Smooth muscle cell (in vitro differentiated cells): ENCODE data around the gene TIE1. TPM values are rescaled to one million over a fixed set of nuclear protein-coding genes. Genes with fewer than 3 reads are reported as not detected.

Experiments
- DNase-seq: peaks from one replicate; lab custom pipeline; 2025; ENCODE audit not compliant: unreplicated experiment; lab: John Stamatoyannopoulos, UW
- H2AFZ ChIP-seq: fragments of 200-600 bp; sonication (generic); 2 replicates; pipeline ENCODE4 v1.6.0; 2016; ENCODE audit warnings: antibody characterized with exemption, low read depth, mild to moderate bottlenecking
- H3F3A ChIP-seq: fragments of 200-600 bp; sonication (generic); 2 replicates; pipeline ENCODE4 v1.6.0; 2017; ENCODE audit warnings: antibody characterized with exemption, low read depth
- H3K27ac ChIP-seq: fragments of 200-600 bp; sonication (generic); 2 replicates; pipeline ENCODE4 v1.5.1; 2016; ENCODE audit warnings: low read depth, mild to moderate bottlenecking
- H3K27me3 ChIP-seq: fragments of 200-600 bp; sonication (generic); 2 replicates; pipeline ENCODE4 v1.6.1; 2016; ENCODE audit warnings: low read depth, mild to moderate bottlenecking
- H3K36me3 ChIP-seq: fragments of 200-600 bp; sonication (generic); 2 replicates; pipeline ENCODE4 v1.5.1; 2016; ENCODE audit warnings: low read depth
- H3K4me1 ChIP-seq: fragments of 200-600 bp; sonication (generic); 2 replicates; pipeline ENCODE4 v1.5.1; 2016; ENCODE audit warnings: low read depth
- H3K4me2 ChIP-seq: fragments of 200-600 bp; sonication (generic); 2 replicates; pipeline ENCODE4 v1.6.0; 2016; ENCODE audit warnings: mild to moderate bottlenecking
- H3K4me3 ChIP-seq: fragments of 200-600 bp; sonication (generic); 2 replicates; pipeline ENCODE4 v1.5.1; 2016; ENCODE audit warnings: mild to moderate bottlenecking
- H3K79me2 ChIP-seq: fragments of 200-600 bp; sonication (generic); 2 replicates; pipeline ENCODE4 v1.6.0; 2016; ENCODE audit warnings: low read depth, mild to moderate bottlenecking
- H3K9ac ChIP-seq: fragments of 200-600 bp; sonication (generic); 2 replicates; pipeline ENCODE4 v1.6.0; 2016; ENCODE audit warnings: low read depth
- H3K9me3 ChIP-seq: fragments of 200-600 bp; sonication (generic); replicated peaks from 2 replicates; pipeline ENCODE4 v1.5.1; 2016; ENCODE audit warnings: low read depth
- H4K20me1 ChIP-seq: fragments of 200-600 bp; sonication (generic); 2 replicates; pipeline ENCODE4 v1.6.0; 2016; ENCODE audit warnings: low read depth
- CTCF ChIP-seq: fragments of 200-600 bp; sonication (generic); IDR thresholded peaks from 2 replicates; pipeline ENCODE4 v1.5.1; 2017; ENCODE audit warnings: borderline replicate concordance, mild to moderate bottlenecking, antibody characterized with exemption; ENCODE audit not compliant: insufficient read depth, poor library complexity, severe bottlenecking
- WGBS: methylation state at CpG from one replicate; pipeline ENCODE4 v1.1.7; 2016; ENCODE audit warnings: low lambda C conversion rate; 5-methylcytosine and 5-hydroxymethylcytosine counted together
- polyA plus RNA-seq: library from polyadenylated mRNA; unstranded; fragments of >200 nt; fragmentation: Nextera tagmentation; extraction: Ambion mirVana; gene quantifications from 2 replicates; pipeline ENCODE4 v1.2.1, GENCODE V29; 2016
- total RNA-seq: library from RNA; depleted of rRNA; stranded (reverse); fragments of >200 nt; gene quantifications from 2 replicates; pipeline ENCODE4 v1.2.3, GENCODE V29; 2014

TIE1 gene
- total and polyA plus RNA-seq, 2 experiments from 2014 or later: 0.18 to 0.73 TPM

- no peak for DNase-seq
- no peak overlapping the region for H3K4me3 ChIP-seq
- H3K9me3 ChIP-seq: no peaks in the 10 kb centered on the region
- no peak overlapping the region for H2AFZ ChIP-seq
- no peaks in the 10 kb centered on the region for H3K4me1 ChIP-seq
- H4K20me1 ChIP-seq: no peaks in the 10 kb centered on the region
- H3K4me2 ChIP-seq: no peak overlapping the region
- no peaks in the 10 kb centered on the region for H3K27me3 ChIP-seq
- no peaks in the 10 kb centered on the region for H3K36me3 ChIP-seq
- H3F3A ChIP-seq: no peaks in the 10 kb centered on the region
- 91% methylated on average over 11 of the region's 11 CpGs for WGBS
- no peak overlapping the region for H3K27ac ChIP-seq
- no peak overlapping the region for H3K9ac ChIP-seq
- H3K79me2 ChIP-seq: no peaks in the 10 kb centered on the region
- TF ChIP-seq CTCF: no peak
Measured at GRCh38 chr1:43286115-43286514, 14.7 kb upstream of the TIE1 start.

- Histone ChIP-seq H3K27ac (no peak overlapping the region), H3K4me2 (no peak overlapping the region), H3K4me1 (no peaks in the 10 kb centered on the region), H3K27me3 (no peaks in the 10 kb centered on the region), H3K9me3 (no peaks in the 10 kb centered on the region), H3K4me3 (no peak overlapping the region), H3F3A (no peaks in the 10 kb centered on the region), H3K9ac (no peak overlapping the region), H4K20me1 (no peaks in the 10 kb centered on the region), H3K36me3 (no peaks in the 10 kb centered on the region), H2AFZ (no peak overlapping the region), H3K79me2 (no peaks in the 10 kb centered on the region)
- 95% methylated on average over 5 of the region's 5 CpGs for WGBS
- TF ChIP-seq CTCF: no peak
- no peak for DNase-seq
Measured at GRCh38 chr1:43286533-43286932, 14.2 kb upstream of the TIE1 start.

GRCh38 chr1:43288058-43288784 is 12.6 kb upstream of the TIE1 start:
- H3K4me3 ChIP-seq: no peak overlapping the region
- H3K9me3 ChIP-seq: no peaks in the 10 kb centered on the region
- no peak overlapping the region for H3K4me2 ChIP-seq
- H3K27ac ChIP-seq: no peak overlapping the region
- H2AFZ ChIP-seq: no peak overlapping the region
- no peaks in the 10 kb centered on the region for H3K36me3 ChIP-seq
- no peaks in the 10 kb centered on the region for H3K27me3 ChIP-seq
- H3K4me1 ChIP-seq: no peaks in the 10 kb centered on the region
- no peak overlapping the region for H3K9ac ChIP-seq
- H3K79me2 ChIP-seq: no peaks in the 10 kb centered on the region
- 88% methylated on average over 9 of the region's 9 CpGs for WGBS
- TF ChIP-seq CTCF: no peak
- DNase-seq: no peak
- H4K20me1 ChIP-seq: no peaks in the 10 kb centered on the region
- no peaks in the 10 kb centered on the region for H3F3A ChIP-seq
